Measurements from ENCODE around the gene KCTD2.

- no peak for TF ChIP-seq CTCF (IDR thresholded peaks at IDR 0.05)
- no peak for TF ChIP-seq POLR2A (IDR thresholded peaks at IDR 0.05)
These were observed 30.7 kb downstream of the KCTD2 start for GRCh38 chr17:75077496-75078283.

Data from lower leg skin (tissue), 3 donors.